ENCODE measurements around the gene FMN1.

- TF ChIP-seq GATA2 (IDR thresholded peaks at IDR 0.05; ENCODE audit: low read depth, low read length), result no peak
- no peak for TF ChIP-seq GATA3 (IDR thresholded peaks at IDR 0.05; ENCODE audit: low read depth, low read length)
These were observed 406.6 kb downstream of the FMN1 start for GRCh38 chr15:32787949-32788348.

Measured in SH-SY5Y (cell line).